Epidermal melanocyte (primary cell): ENCODE results near the gene PDAP1.
"Not testable (repeated sequence)": the region's sequence is repeated elsewhere in the genome, so short reads cannot be mapped to it uniquely, and the experiment has no call there.

ENCODE experiments used
- DNase-seq: peaks from one replicate; pipeline ENCODE4 v3.0.0; 2011; ENCODE audit warnings: low spot score; ENCODE audit not compliant: insufficient read length

PDAP1 gene

DNA sequence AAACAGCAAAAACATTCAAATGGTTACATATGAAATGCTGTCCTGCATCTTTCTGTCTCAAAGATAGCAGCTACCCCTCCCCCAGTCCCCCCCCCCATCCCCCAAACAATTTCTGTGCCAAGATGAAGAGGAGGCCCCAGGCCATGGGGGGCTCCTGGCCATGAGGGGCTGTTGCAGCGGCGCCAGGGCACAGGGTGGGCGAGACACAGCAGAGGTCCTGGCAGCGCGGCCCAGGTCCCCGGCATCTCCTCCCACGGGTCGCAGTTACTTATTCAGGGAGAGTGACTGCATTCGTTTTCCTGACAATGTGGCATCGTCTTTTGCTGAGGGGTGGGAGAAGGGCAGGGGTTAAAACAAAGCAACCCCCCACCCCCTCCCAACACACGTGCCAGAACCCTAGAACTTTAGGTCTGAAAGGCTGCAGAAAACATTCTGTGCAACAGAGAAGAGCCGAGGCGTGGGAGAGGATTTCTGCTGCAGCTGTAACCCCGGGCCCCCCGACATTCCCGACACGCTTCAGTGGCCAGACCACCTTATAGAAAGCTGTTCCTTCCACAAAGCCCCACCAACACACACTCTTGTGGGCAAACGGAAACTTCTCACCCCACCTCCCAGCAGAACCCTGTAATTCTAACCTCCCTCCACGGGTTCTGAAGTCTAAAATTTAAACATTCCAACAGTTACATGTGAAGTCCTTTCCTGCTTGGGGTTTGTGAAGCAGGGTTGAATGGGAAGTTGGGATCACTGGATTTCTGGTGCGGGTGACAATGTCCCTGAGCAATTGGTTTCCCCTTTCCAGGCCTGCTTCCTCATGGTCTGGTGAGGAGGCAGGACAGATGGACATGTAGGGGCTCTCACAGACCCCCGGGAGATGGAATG, 11.7 kb downstream of the PDAP1 start:
- DNase-seq, result no peak

DNA sequence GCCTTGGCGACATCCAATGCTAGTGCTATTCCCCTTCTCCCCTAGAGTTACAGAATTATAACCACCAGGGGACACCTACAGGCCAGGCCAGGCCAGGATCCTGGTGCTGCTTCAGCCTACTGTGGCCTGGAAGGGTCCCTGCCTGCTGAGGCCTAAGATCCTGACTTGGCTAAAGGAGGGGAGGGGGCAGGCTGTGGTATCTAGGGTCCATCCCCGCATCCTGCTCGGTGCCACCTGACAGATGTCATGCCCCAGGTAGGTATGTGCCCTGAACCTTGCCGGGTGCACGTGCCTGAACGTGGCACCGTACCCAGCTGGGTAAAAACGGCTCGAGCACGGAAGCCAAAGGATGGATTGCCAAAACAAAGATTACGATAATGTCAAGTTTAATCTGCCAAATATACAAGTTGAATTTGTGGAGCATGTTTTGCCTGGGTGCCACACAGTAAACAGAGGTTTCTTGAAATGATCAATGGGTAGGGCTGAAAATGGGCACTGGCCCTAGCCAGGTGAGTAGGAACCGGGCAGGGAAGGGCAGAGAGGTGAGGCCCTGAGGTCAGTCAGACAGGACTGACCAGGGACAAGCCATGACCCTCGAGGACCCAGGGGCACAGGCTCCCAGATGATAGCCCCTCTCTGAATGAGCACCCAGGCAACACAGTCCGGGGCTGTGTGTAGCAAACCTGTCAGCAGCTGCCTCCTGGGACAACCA, 12.6 kb downstream of the PDAP1 start:
- DNase-seq, result no peak

DNA sequence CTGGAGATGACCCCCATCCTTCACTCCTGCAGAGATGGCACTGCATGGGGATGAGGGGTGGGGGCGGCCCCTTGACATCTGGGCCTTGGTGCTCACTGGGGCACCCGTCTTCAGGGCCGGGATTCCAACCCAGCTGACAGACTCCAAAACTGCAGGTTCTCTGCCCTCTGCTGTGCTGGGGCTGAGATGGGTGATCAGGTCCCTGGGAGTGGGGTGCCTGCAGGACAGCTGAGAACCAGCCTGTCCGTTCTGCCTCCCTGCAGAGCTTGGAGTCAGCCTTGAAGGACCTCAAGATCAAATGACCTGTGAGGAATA, 14.3 kb downstream of the PDAP1 start:
- no peak for DNase-seq

GRCh38 chr7:99393355-99394187, 14.8 kb downstream of the PDAP1 start:
- no peak for DNase-seq

- no peak for DNase-seq
These were observed 15.6 kb downstream of the PDAP1 start for GRCh38 chr7:99392659-99393354.

DNA sequence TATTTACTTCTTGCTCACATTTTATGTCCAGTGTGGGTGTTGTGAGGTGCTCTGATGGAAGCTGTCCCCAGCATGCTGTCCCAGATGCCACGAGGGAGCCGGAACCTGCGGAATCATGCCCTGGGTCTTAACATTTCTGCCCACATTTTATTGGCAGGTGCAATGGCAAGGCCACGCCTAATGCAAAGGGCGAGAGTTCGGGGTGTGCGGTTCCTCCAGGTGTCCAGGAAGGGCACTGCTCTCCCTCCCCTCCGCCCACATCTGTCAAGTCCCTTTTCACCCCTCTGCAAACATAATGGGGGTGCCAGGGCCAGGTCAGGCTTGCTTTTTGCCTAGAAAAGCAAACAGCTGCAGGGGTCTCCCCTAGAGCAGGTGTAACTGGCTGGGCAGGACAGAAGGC, 16.4 kb downstream of the PDAP1 start:
- DNase-seq, result no peak

DNA sequence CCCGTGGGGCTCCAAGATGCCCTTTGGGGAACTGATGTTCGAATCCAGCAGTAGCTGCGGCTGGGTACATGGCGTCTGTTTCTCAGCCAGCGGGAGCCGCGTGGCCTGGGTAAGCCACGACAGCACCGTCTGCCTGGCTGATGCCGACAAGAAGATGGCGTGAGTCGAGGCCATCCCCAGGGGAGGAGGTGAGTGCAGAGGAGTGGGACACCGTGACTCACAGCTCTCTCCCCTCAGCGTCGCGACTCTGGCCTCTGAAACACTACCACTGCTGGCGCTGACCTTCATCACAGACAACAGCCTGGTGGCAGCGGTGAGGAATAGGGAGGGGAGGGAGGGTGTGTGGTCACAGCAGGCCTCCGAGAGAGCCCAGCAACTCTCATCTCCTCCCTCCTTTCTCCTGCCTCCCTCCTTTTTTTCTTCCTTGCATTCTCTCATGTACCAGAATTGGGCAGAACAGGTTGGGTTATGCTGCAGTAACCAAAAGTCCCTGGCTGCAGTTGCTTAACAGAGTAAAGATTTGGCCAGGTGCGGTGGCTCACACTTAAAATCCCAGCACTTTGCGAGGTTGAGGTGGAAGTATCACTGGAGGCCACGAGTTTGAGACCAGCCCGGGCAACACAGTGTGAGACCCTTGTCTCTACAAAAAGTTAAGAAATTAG, 17.3 kb downstream of the PDAP1 start:
- DNase-seq, result no peak

DNA sequence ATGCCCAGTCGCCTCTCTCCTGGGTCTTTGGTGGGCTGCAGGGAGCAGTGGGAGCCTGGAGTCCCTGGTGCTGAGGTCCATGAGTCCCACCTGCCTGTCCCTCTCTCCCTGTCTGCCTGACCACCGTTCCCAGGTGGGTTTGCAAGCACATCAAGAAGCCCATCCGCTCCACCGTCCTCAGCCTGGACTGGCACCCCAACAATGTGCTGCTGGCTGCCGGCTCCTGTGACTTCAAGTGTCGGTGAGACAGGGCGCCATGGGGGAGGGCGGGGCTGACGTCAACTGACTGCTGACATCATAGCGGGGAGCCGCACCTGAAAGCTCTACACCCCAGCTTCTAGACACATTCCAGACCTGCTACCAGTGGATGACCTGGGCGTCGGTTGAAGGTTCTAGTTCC, 18.6 kb downstream of the PDAP1 start:
- no peak for DNase-seq

- DNase-seq, result no peak
These were observed 20.5 kb downstream of the PDAP1 start for GRCh38 chr7:99387912-99388311.

GRCh38 chr7:99387239-99387635, 21.2 kb downstream of the PDAP1 start:
- not testable (repeated sequence) for DNase-seq

DNA sequence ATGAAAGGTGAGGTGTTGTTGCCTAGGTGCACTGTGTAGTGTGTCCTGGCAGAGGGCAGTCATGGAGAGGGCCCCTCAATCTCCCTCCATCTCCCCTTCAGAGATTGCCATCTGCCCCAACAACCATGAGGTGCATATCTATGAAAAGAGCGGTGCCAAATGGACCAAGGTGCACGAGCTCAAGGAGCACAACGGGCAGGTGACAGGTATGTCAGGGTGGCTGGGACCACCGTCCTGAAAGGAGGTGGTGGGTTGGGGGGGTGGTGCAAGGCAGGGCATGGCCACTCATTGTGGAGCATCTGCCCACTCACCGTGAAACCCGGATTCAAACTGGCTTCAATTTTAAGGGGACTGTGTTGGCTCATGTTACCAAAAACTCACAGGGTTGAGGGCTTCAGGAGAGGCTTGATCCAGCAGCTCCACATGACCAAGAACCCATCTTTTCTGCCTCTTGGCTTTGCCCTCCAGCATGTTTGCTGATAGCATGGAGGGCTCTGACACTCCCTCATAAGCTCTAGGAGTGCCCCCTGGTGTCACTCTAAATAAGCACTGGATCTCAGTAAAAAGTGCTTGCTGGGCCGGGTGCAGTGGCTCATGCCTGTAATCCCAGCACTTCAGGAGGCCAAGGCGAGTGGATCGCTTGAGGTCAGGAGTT, 21.7 kb downstream of the PDAP1 start:
- no peak for DNase-seq

DNA sequence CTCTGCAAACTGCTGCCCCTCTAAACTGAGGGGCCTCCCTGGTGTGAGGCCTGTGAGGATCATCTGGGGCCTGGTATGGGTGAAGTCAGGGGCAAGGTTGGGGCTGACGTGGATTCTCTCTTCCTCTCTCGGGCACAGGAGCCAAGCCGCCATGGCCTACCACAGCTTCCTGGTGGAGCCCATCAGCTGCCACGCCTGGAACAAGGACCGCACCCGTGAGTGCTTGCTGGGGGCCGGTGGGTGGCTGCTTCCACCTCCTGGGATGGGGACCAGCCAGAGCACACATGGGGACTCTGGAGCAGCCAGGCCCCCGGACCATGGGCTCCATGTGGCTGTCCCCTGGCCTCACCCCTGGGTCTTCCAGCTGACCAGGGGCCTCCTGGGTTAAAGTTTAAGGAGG, 22.8 kb downstream of the PDAP1 start:
- DNase-seq, result no peak

DNA sequence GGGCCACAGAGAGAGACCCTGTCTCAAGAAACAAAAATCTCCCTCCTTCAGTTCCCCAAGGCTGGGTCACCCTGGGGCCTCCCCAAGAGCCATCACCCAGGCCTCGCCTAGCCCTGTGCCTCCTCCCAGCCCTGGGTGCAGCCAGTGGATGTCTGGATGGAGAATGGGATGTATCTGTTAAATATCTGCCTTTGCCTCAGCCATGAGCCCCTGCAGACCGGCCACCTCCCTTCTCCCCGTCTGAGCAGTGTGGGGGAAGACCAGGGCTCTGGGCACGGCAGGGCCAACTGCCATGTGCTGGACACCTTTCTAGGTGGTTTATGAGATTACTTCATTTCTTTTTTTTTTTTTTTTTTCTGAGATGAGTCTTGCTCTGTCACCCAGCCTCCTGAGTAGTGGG, 23.9 kb downstream of the PDAP1 start:
- DNase-seq, result no peak

DNA sequence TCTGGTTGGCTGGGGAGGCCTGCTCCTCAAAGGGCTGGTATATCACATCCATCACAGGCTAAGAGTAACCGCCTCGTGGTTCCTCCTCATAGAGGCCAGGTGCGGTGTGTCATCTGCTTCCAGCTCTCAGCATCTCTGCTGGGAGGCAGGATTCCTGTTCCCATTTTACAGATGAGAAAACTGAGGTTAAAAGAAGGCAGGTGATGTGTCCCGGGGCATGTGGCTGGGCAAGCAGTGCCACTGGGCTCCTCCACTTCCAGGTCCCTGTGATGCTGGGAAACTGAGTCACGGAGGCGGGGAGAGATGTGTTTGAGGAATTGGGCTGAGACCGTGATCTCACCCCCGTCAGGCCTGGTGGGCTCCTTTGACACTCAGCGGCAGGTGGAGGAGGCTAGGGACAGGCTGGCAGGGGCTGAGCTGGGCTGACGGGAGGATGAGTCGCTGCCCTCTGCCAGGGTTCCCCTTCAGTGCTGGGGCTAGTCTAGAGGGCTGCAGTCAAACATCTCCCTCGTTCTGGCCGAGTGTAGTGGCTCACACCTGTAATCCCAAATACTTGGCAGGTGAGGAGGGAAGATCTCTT, 24.5 kb downstream of the PDAP1 start:
- DNase-seq, result no peak

DNA sequence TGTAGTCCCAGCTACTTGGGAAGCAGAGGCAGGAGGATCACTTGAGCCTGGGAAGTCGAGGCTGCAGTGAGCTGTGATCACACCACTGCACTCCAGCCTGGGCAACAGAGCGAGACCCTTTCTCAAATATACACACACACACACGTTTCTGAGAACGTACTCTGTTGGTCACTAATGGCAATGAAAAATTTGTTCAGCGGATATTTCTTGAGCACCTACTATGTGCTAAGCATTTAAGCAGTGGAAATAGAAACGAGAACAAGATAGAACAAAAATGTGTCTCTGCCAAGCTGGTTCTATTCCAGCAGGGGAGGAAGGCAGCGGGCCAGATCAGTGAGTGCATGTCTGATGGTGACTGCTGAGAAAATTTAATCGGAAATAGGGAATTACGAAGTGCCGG, 25.2 kb downstream of the PDAP1 start:
- DNase-seq, result no peak

DNA sequence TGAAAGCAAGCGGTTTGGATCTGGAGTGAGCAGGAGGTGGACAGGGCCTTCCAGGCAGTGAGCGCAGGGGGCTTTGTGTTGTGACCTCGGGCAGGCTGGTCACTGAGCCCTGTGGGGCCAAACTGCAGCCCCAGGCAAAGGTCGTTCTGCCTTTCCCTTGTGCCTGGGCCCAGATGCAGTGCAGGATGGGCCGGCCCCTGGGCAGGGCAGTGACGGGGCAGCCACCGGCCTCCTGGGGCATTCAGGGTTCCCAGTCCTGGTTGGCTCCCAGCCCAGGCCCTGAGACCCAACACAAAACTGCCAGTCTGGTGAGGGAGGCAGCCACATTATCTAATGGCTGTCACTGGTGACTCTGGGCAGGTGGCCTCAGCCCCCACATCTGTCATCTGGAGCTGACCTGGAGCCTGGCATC, 26.7 kb downstream of the PDAP1 start:
- no peak for DNase-seq

DNA sequence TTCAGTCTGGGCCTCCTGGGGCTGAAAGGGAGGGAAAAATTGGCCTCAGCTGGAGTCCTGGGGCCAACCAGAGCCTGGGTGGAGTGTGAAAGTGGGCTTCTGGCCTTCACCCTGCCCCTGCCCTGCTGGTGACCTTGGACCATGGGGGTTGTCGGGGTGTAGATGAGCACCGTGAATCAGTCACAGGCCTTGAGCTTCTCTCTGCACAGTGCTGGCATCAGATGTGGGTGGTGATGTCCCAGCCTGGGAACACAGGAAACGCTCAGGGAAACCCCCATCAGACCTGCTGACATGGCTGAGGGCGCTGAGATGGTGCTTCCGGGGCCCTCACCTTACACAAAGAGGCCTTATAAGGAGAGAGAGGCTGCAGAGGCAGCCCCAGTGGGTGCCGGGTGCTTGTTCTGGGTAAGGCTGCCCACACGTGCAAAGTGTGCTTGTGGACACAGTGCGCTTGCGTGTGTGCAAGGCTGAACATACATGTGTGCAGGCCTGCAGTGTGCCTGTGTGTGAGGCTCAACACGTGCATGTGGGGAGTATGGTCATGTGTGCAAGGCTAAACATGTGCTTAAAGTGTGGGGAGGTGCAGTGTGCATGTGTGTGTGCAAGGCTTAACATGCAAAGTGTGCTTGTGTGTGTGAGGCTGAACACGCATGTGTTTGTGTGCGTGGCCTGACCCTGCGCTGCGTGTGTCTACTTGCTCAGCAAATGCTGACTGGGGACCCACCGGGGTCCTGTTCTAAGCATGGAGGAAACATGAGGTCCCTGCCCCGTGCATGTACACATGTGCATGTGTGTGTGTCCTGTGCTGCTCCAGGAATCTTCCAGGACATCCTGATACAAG, 27.4 kb downstream of the PDAP1 start:
- no peak for DNase-seq

DNA sequence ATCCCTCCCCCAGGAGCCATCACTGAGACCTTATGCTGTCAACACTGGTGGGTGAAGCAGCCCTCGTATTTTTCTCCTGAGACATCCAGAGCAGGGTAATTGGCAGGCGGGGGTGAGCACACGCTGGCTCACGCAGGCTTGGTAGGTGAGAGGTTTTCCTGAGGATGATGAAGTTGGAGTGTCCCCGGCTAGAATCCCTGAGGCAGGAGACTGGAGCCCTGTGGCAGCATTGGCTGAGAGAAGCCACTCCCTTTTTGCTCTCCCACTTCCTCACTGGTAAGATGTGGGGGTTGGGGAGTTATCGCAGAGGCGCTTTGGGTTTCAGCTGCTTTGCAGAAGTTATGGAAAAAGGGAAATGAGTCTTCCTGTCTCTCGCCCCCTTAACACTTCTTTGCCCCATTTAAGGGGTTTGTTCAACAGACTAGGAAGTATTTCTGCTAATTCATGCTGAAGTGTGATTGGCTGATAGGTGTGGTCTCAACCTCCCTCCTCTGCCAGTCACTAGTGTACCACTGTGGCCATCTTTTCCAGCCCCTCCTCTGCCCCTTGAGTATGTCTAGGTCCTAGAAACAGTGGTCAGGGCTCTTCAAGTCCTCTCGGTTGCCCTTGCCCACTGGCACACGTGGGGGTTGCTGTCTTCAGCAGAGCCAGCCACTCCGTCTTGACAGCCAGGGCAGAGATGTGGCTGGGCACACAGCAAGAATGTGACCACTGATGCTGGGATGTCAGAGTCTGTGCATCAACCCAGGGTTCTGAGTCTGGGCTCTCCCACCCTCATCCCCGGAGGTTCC, 28.2 kb downstream of the PDAP1 start:
- DNase-seq, result no peak
